Measurements from ENCODE around the gene ID4.

DNA sequence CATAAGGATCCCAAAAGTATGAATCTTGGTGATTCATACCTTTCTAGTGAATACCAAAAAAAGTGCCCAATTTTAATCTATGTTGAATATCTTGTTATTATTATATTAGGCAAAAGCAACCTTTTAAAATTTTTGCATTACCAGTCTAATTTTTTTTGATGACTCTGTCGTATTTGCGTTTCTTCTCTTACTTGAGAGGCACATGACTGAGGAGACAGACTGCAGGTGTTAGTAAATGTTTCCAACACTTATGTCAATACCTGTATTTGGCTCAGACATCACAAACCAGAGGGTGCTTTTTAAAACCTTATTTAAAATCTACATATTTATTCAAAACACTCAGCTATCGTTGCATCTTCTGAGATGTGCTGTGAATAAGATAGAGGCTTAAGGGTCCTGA lies 27.1 kb downstream of the ID4 start:
- TF ChIP-seq, protein P1, sequence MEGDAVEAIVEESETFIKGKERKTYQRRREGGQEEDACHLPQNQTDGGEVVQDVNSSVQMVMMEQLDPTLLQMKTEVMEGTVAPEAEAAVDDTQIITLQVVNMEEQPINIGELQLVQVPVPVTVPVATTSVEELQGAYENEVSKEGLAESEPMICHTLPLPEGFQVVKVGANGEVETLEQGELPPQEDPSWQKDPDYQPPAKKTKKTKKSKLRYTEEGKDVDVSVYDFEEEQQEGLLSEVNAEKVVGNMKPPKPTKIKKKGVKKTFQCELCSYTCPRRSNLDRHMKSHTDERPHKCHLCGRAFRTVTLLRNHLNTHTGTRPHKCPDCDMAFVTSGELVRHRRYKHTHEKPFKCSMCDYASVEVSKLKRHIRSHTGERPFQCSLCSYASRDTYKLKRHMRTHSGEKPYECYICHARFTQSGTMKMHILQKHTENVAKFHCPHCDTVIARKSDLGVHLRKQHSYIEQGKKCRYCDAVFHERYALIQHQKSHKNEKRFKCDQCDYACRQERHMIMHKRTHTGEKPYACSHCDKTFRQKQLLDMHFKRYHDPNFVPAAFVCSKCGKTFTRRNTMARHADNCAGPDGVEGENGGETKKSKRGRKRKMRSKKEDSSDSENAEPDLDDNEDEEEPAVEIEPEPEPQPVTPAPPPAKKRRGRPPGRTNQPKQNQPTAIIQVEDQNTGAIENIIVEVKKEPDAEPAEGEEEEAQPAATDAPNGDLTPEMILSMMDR (IDR thresholded peaks at IDR 0.05), result no peak
- no peak for TF ChIP-seq POLR2A (IDR thresholded peaks at IDR 0.05)
